SK-N-SH (cell line): ENCODE results near the gene LRRC3B.

Source experiments
- CTCF ChIP-seq: fragments of 200-600 bp; sonication (generic); IDR thresholded peaks from 2 replicates; pipeline ENCODE4 v1.6.1; 2017; ENCODE audit warnings: antibody characterized with exemption, mild to moderate bottlenecking, moderate library complexity
- FOXJ3 ChIP-seq: sonication (generic); formaldehyde crosslinking; IDR thresholded peaks from 2 replicates; pipeline ENCODE4 v1.5.1; 2020; ENCODE audit warnings: mild to moderate bottlenecking, missing genetic modification reagents
- FOXM1 ChIP-seq: IDR thresholded peaks from 2 replicates; pipeline ENCODE4 v1.4.0; 2012; ENCODE audit warnings: low read depth, mild to moderate bottlenecking
- JUND ChIP-seq: IDR thresholded peaks from 2 replicates; pipeline ENCODE4 v1.4.0; 2012
- MXI1 ChIP-seq: IDR thresholded peaks from 2 replicates; pipeline ENCODE4 v1.6.1; 2012; ENCODE audit warnings: mild to moderate bottlenecking, low read depth, low read length, improper control_type of control experiment
- POLR2AphosphoS5 ChIP-seq: IDR thresholded peaks from 2 replicates; pipeline ENCODE4 v1.6.1; 2012; ENCODE audit warnings: low read depth, low read length
- RAD21 ChIP-seq: IDR thresholded peaks from 2 replicates; pipeline ENCODE4 v1.6.1; 2012; ENCODE audit warnings: mild to moderate bottlenecking, low read length
- RFX5 ChIP-seq: IDR thresholded peaks from 2 replicates; pipeline ENCODE4 v1.6.1; 2012; ENCODE audit warnings: mild to moderate bottlenecking, improper control_type of control experiment, low read length
- TAF1 ChIP-seq: IDR thresholded peaks from 2 replicates; pipeline ENCODE4 v1.6.1; 2012; ENCODE audit warnings: low read depth, mild to moderate bottlenecking, low read length, moderate library complexity, borderline replicate concordance
- USF1 ChIP-seq: IDR thresholded peaks from 2 replicates; pipeline ENCODE4 v1.4.0; 2012; ENCODE audit warnings: low read depth, borderline replicate concordance
- USF2 ChIP-seq: fragments of 150-350 bp; IDR thresholded peaks from 2 replicates; pipeline ENCODE4 v1.6.1; 2017; ENCODE audit warnings: antibody characterized with exemption, low read length, low read depth, borderline replicate concordance
- YY1 ChIP-seq: IDR thresholded peaks from 2 replicates; pipeline ENCODE4 v1.4.0; 2012; ENCODE audit warnings: low read depth, mild to moderate bottlenecking
- ZBTB33 ChIP-seq: IDR thresholded peaks from 2 replicates; pipeline ENCODE4 v1.4.0; 2012; ENCODE audit warnings: low read depth, borderline replicate concordance

- TF ChIP-seq USF2 (no peak), CTCF (no peak), RAD21 (no peak), FOXJ3 (CRISPR knock-in tag) (no peak), JUND (no peak), POLR2AphosphoS5 (no peak), USF1 (no peak), FOXM1 (no peak), RFX5 (no peak), MXI1 (no peak), ZBTB33 (no peak), TAF1 (no peak), YY1 (no peak)
These were observed 47.8 kb upstream of the LRRC3B start for GRCh38 chr3:26574766-26575165.
